Thyroid gland (tissue), 4 donors: ENCODE data around the gene PLXNB1.

ENCODE experiments used
- CTCF ChIP-seq, 6 experiments: fragments of 200-600 bp in 3 of 6; fragments of 450-650 bp in 3 of 6; sonication (generic) in 3 of 6; IDR thresholded peaks; one replicate each; pipeline ENCODE4 v1.5.1; 2016 to 2019; ENCODE audit warnings: antibody characterized with exemption in 6 of 6, mild to moderate bottlenecking in 2 of 6, inconsistent platforms in 1 of 6, moderate library complexity in 1 of 6
- POLR2A ChIP-seq, 2 donors: fragments of 450-650 bp; IDR thresholded peaks; one replicate each; pipeline ENCODE4 v1.6.1; 2017; ENCODE audit warnings: antibody characterized with exemption in 2 of 2, mild to moderate bottlenecking in 2 of 2, moderate library complexity in 1 of 2

- no peak for TF ChIP-seq CTCF (IDR thresholded peaks at IDR 0.05)
- TF ChIP-seq POLR2A (IDR thresholded peaks at IDR 0.05) = no peak
Observed at GRCh38 chr3:48410205-48411040, 19.5 kb downstream of the PLXNB1 start.
